MV-4-11 (cell line): ENCODE measurements around the gene TPRG1L.

Experiments
- DNase-seq: peaks from one replicate; lab custom pipeline; 2025; lab: John Stamatoyannopoulos, UW

Gene TPRG1L

GRCh38 chr1:3645666-3646355 lies 21.0 kb downstream of the TPRG1L start:
- no peak for DNase-seq

DNA sequence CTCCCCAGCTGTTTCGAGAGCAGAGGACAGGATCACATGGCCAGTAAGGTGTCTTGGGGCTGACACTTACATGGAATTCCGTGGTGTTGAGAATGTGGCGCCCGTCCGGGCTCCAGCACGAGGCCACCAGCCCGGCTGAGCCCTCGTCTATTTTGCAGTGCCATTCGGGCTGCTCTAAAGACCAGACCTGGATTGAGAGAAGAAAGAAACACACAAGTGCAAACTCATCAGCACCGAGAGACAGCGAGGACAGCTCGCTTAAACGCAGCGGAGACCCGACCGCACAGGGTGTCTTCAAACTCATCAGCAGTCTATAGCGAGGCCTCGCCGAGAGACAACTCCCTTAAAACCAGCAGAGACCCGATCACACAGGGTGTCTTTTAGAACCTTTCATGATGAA lies 21.8 kb downstream of the TPRG1L start:
- no peak for DNase-seq

DNA sequence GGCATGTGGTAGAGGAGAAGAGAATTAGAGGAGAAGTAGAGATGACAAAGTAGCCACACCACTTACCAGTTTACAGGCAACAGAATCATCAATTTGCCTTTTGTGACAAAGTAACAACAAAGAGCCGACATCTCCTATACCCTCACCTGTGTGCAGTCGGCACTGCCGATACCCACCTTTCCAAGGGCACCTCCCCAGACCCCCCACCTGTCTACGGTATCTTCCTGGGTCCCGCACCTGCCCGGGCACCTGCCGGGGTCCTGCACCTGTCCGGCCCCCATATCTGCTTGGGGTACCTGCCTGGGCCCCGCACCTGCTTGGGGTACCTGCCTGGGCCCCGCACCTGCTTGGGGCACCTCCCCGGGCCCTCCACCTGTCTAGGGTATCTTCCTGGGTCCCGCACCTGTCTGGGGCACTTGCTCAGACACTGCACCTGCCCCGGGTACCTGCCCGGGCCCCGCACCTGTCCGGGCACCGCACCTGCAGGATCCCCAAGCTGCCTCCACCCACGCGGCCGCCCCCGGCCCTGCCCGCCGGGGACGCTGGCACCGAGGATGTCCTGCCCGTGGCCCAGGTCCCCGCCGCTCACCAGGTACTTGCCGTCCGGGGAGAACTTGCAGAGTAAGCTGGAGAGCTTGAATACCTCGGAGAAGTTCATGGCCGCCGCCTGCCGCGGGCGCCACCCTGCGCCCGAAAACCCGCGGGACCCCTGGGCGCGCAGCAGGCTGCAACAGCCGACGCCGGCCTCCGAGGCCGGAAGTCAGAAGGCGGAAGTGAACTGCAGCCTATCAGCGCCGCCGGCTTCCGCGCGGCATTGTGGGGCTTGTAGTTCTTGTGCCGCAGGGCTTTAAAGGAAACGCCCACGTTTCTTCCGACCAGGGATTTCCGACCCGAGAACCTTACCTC lies 24.8 kb downstream of the TPRG1L start, which contains the start of gene WRAP73:
TSS of gene WRAP73 (minus strand) at position 762 of the 906 bp plus-strand sequence. CDS start at position 658, 104 bp downstream.
- peak; percentile 93 for DNase-seq

DNA sequence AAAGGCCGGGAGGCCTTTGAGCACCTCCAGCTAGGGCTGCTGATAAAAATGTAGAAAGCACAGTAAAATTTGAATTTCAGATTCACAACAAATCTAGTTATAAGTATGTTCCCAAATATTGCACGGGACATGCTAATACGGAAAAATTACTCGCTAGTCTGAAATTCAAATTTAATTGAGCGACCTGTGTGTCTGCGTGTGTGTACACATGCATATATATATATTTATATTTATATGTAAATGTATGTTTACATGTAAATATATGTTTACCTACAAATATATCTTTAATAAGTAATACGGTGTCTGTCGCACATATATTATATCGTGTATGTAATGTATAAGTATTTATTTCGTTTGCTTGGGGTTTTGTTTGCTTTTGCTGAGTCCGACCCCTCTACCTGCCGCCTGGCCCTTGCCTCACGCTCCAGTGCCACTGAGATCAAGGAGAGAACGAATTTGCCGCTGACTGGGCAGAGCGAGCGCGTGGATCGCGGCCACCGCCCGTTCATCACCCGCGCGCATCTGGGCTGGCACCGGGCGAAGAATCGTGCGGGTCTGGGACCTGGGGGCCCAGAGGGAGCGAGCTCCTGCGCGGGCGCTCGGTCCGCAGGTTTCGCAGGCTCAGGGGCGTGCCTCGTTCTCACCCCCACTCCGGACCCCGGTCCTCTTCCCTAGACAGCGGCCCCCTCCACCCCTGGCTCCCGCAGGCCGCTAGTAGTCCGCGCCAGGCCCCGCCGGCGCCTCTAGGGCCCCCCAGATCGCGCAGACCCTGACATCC lies 25.6 kb downstream of the TPRG1L start:
- DNase-seq: no peak

- no peak for DNase-seq
Measured at GRCh38 chr1:3651026-3651929, 26.5 kb downstream of the TPRG1L start.

GRCh38 chr1:3651930-3652547 lies 27.2 kb downstream of the TPRG1L start, which contains the start of gene TP73:
TP73 (plus strand) TSS chr1:3652516; CDS start chr1:3682366, 29,850 bp downstream.
- no peak for DNase-seq

- DNase-seq: no peak
Measured at GRCh38 chr1:3652548-3653285, 27.9 kb downstream of the TPRG1L start.

GRCh38 chr1:3653286-3653618 lies 28.4 kb downstream of the TPRG1L start:
- DNase-seq: no peak

GRCh38 chr1:3654549-3655281 lies 29.9 kb downstream of the TPRG1L start:
- no peak for DNase-seq

DNA sequence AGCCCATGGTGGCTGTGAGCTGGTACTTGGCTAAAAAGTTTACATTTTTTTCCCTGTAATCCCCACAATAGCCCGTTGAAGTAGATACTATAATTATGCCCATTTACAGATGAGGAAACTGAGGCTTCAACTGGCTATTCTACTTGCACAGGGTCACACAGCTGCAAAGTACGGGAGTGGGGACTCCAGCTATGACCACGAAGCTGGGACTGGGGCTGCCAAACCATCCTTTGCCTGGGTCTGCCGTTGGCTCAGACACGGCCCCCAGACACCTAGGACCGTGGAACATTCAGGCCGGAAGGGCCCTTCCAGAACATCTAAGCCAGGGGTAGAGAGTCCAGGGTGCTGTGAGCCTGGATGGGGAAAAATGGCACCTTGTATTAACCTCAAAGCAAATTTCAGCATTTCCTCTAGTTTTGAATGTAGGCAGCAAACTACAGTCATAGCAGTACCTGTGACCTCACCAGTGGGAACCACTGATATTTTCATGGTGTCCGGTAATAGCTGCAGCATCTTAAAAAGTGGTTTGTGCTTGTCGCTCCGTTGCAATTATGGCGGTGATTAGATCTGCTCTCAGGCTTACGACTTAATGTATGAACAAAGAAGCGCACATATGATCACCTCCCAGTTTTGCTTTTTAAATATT lies 31.8 kb downstream of the TPRG1L start:
- no peak for DNase-seq

- no peak for DNase-seq
Measured at GRCh38 chr1:3657096-3657475, 32.3 kb downstream of the TPRG1L start.

GRCh38 chr1:3657578-3658230 lies 32.9 kb downstream of the TPRG1L start:
- no peak for DNase-seq

DNA sequence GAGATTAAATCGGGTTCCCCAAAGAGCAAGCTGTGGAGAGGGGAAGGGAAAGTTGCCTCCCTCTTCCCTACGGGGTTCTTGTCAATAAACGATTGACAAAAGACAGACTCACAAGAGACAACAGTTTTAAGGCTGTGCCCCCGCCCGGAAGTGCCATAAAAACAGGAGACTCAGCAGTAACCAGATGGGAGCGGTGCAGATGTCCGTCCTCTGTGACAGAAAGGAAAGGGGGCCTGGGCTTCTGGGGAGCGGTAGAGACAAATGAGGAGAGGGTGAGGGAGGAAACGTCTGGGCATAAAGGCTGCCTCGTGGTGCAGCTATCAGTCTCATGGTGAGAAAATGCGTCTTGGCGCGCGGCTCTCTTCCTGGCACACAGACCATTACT lies 33.4 kb downstream of the TPRG1L start:
- DNase-seq: no peak

- DNase-seq: no peak
Measured at GRCh38 chr1:3659093-3659492, 34.3 kb downstream of the TPRG1L start.

- peak; percentile 59 for DNase-seq
Measured at GRCh38 chr1:3660704-3661103, 35.9 kb downstream of the TPRG1L start.

GRCh38 chr1:3661631-3662030 lies 36.8 kb downstream of the TPRG1L start:
- DNase-seq: no peak

GRCh38 chr1:3662080-3662671 lies 37.4 kb downstream of the TPRG1L start:
- DNase-seq: no peak
